ENCODE measurements around the gene LY6G5C. TPM values are rescaled to one million over a fixed set of nuclear protein-coding genes. Genes with fewer than 3 reads are reported as not detected.

Gene LY6G5C
- total and polyA plus RNA-seq, 2 of the 13 experiments (the other 11 are each of a cell fraction or from before 2014, with no cell fraction given), result 0.33 to 0.55 TPM

DNA sequence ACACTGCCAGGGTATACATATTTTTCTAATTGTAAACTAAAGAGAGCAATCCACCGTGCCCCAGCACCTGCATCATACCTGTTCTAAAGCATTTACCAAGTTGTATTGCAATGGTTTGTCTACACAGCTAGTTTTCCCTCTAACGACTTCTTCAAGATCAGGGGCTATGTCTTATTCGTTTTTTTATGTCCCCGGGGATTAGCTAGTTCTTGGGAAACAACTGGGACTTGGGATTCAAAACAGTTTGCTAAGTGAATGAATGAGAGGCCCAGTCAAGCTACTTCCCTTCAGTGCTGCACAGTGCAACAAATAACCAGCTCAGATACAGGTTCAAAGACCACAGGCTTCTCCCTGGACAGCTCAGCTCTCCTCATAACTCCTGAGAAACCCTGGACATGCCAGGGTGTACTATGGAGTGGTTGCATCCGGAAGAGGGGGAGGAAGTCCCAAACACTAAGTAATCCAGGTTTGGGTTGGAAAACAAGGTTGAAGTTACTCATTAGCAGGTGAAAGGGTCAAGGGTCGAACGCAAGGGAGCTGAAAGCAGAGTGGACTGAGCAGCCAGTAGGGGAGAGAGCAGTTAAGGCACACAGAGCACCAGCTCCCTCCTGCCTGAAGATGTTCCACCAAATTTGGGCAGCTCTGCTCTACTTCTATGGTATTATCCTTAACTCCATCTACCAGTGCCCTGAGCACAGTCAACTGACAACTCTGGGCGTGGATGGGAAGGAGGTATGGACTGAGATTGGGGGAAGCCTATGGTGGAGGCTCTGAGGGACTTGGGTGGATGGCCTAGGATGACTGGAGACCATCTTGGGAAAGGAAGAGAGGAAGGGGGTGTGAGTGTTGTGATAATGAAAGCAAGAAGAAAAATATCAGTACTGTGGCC lies 25.3 kb downstream of the LY6G5C start, which contains the start of gene APOM (continued):
- TF ChIP-seq, protein P1, sequence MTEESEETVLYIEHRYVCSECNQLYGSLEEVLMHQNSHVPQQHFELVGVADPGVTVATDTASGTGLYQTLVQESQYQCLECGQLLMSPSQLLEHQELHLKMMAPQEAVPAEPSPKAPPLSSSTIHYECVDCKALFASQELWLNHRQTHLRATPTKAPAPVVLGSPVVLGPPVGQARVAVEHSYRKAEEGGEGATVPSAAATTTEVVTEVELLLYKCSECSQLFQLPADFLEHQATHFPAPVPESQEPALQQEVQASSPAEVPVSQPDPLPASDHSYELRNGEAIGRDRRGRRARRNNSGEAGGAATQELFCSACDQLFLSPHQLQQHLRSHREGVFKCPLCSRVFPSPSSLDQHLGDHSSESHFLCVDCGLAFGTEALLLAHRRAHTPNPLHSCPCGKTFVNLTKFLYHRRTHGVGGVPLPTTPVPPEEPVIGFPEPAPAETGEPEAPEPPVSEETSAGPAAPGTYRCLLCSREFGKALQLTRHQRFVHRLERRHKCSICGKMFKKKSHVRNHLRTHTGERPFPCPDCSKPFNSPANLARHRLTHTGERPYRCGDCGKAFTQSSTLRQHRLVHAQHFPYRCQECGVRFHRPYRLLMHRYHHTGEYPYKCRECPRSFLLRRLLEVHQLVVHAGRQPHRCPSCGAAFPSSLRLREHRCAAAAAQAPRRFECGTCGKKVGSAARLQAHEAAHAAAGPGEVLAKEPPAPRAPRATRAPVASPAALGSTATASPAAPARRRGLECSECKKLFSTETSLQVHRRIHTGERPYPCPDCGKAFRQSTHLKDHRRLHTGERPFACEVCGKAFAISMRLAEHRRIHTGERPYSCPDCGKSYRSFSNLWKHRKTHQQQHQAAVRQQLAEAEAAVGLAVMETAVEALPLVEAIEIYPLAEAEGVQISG (CRISPR knock-in tag; IDR thresholded peaks at IDR 0.05), result peak; percentile 85
- no peak for TF ChIP-seq ZNF382 (CRISPR knock-in tag; IDR thresholded peaks at IDR 0.05; ENCODE audit: borderline replicate concordance)
- TF ChIP-seq, protein P2, sequence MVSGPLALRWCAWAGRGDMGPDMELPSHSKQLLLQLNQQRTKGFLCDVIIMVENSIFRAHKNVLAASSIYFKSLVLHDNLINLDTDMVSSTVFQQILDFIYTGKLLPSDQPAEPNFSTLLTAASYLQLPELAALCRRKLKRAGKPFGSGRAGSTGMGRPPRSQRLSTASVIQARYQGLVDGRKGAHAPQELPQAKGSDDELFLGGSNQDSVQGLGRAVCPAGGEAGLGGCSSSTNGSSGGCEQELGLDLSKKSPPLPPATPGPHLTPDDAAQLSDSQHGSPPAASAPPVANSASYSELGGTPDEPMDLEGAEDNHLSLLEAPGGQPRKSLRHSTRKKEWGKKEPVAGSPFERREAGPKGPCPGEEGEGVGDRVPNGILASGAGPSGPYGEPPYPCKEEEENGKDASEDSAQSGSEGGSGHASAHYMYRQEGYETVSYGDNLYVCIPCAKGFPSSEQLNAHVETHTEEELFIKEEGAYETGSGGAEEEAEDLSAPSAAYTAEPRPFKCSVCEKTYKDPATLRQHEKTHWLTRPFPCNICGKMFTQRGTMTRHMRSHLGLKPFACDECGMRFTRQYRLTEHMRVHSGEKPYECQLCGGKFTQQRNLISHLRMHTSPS (CRISPR knock-in tag; IDR thresholded peaks at IDR 0.05; ENCODE audit: low read depth), result peak; percentile 53; the same call in 1 of the 2 replicates
- peak; percentile 99 for TF ChIP-seq ZNF557 (CRISPR knock-in tag; IDR thresholded peaks at IDR 0.05)
- TF ChIP-seq ZFP36L1 (CRISPR knock-in tag; IDR thresholded peaks at IDR 0.05), result peak; percentile 92
- TF ChIP-seq ZNF564 (CRISPR knock-in tag; IDR thresholded peaks at IDR 0.05), result peak; percentile 94
- TF ChIP-seq SP2 (CRISPR knock-in tag; IDR thresholded peaks at IDR 0.05), result peak; percentile 39; the same call in 1 of the 2 replicates
- peak; percentile 76; the same call in 1 of the 2 replicates for TF ChIP-seq ZNF441 (CRISPR knock-in tag; IDR thresholded peaks at IDR 0.05; ENCODE audit: borderline replicate concordance)
- TF ChIP-seq LCORL (IDR thresholded peaks at IDR 0.05), result peak; percentile 89
- peak; percentile 99 for TF ChIP-seq LCORL (CRISPR knock-in tag; IDR thresholded peaks at IDR 0.05)
- peak; percentile 56; the same call in 1 of the 2 replicates for TF ChIP-seq CBFB (CRISPR knock-in tag; IDR thresholded peaks at IDR 0.05)
- peak; percentile 91; the same call in 1 of the 2 replicates for TF ChIP-seq BRCA1 (CRISPR knock-in tag; IDR thresholded peaks at IDR 0.05)
- no peak for TF ChIP-seq ZNF530 (CRISPR knock-in tag; IDR thresholded peaks at IDR 0.05; ENCODE audit: low read depth)
- TF ChIP-seq ZSCAN25 (CRISPR knock-in tag; IDR thresholded peaks at IDR 0.05), result peak; percentile 90
- no peak for TF ChIP-seq MAFK (conservative IDR thresholded peaks at IDR 0.05 in 1 of 2, IDR thresholded peaks at IDR 0.05 in 1 of 2; ENCODE audit: low read length in 2 of 2)
- TF ChIP-seq ZNF841 (CRISPR knock-in tag; IDR thresholded peaks at IDR 0.05; ENCODE audit: borderline replicate concordance), result no peak; the same call in 1 of the 2 replicates
- TF ChIP-seq, protein P3, sequence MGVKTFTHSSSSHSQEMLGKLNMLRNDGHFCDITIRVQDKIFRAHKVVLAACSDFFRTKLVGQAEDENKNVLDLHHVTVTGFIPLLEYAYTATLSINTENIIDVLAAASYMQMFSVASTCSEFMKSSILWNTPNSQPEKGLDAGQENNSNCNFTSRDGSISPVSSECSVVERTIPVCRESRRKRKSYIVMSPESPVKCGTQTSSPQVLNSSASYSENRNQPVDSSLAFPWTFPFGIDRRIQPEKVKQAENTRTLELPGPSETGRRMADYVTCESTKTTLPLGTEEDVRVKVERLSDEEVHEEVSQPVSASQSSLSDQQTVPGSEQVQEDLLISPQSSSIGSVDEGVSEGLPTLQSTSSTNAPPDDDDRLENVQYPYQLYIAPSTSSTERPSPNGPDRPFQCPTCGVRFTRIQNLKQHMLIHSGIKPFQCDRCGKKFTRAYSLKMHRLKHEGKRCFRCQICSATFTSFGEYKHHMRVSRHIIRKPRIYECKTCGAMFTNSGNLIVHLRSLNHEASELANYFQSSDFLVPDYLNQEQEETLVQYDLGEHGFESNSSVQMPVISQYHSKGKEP (CRISPR knock-in tag; IDR thresholded peaks at IDR 0.05), result no peak
- TF ChIP-seq NPAS2 (CRISPR knock-in tag; IDR thresholded peaks at IDR 0.05; ENCODE audit: borderline replicate concordance), result no peak
- TF ChIP-seq FOXO1 (CRISPR knock-in tag; IDR thresholded peaks at IDR 0.05), result peak; percentile 98
- TF ChIP-seq HNF4G (IDR thresholded peaks at IDR 0.05; ENCODE audit: borderline replicate concordance, low read depth, low read length), result peak; percentile 95
- TF ChIP-seq HNF4G (CRISPR knock-in tag; IDR thresholded peaks at IDR 0.05; ENCODE audit: borderline replicate concordance, low read depth), result peak; percentile 91; the same call in 1 of the 2 replicates
